Uterus (tissue), 2 donors: ENCODE data around the gene USP40.
"Not testable (repeated sequence)": the region's sequence is repeated elsewhere in the genome, so short reads cannot be mapped to it uniquely, and the experiment has no call there.

Experiments used
- POLR2A ChIP-seq, 2 donors: fragments of 450-650 bp; IDR thresholded peaks; one replicate each; pipeline ENCODE4 v1.6.1; 2016; ENCODE audit warnings: antibody characterized with exemption in 2 of 2, mild to moderate bottlenecking in 1 of 2, moderate library complexity in 1 of 2
- TF ChIP-seq, protein P1 (sequence below), 4 experiments: fragments of 200-600 bp in 2 of 4; fragments of 450-650 bp in 2 of 4; sonication (generic) in 2 of 4; IDR thresholded peaks; one replicate each; pipeline ENCODE4 v1.5.1; 2016 to 2019; ENCODE audit warnings: antibody characterized with exemption in 4 of 4, mild to moderate bottlenecking in 2 of 4, moderate library complexity in 1 of 4

DNA sequence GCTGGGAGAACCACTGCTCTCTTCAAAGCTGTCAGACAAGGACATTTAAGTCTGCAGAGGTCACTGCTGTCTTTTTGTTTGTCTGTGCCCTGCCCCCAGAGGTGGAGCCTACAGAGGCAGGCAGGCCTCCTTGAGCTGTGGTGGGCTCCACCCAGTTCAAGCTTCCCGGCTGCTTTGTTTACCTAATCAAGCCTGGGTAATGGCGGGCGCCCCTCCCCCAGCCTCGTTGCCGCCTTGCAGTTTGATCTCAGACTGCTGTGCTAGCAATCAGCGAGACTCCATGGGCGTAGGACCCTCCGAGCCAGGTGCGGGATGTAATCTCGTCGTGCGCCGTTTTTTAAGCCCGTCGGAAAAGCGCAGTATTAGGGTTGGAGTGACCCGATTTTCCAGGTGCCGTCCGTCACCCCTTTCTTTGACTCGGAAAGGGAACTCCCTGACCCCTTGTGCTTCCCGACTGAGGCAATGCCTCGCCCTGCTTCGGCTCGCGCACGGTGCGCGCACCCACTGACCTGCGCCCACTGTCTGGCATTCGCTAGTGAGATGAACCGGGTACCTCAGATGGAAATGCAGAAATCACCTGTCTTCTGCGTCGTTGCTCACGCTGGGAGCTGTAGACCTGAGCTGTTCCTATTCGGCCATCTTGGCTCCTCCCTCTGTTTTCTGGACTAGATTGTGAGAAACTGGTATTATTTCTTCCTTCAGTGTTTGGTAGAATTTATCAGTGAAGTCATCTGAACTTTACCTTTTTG, 16.8 kb upstream of the USP40 start:
- TF ChIP-seq POLR2A (IDR thresholded peaks at IDR 0.05) = not testable (repeated sequence)
- TF ChIP-seq, protein P1, sequence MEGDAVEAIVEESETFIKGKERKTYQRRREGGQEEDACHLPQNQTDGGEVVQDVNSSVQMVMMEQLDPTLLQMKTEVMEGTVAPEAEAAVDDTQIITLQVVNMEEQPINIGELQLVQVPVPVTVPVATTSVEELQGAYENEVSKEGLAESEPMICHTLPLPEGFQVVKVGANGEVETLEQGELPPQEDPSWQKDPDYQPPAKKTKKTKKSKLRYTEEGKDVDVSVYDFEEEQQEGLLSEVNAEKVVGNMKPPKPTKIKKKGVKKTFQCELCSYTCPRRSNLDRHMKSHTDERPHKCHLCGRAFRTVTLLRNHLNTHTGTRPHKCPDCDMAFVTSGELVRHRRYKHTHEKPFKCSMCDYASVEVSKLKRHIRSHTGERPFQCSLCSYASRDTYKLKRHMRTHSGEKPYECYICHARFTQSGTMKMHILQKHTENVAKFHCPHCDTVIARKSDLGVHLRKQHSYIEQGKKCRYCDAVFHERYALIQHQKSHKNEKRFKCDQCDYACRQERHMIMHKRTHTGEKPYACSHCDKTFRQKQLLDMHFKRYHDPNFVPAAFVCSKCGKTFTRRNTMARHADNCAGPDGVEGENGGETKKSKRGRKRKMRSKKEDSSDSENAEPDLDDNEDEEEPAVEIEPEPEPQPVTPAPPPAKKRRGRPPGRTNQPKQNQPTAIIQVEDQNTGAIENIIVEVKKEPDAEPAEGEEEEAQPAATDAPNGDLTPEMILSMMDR (IDR thresholded peaks at IDR 0.05) = not testable (repeated sequence)
